Cardiac septum (tissue), 1 donor: ENCODE measurements around the gene TBX2. TPM values are rescaled to one million over a fixed set of nuclear protein-coding genes. Genes with fewer than 3 reads are reported as not detected.

ENCODE experiments used
- DNase-seq: peaks from one replicate; pipeline ENCODE4 v3.0.0-alpha.2; 2020; ENCODE audit warnings: low spot score
- intact Hi-C: fragments of 100-400 bp; cut with DNase I; formaldehyde crosslinking; loops from one replicate; pipeline ENCODE4 v1.14.0; 2022
- total RNA-seq: library from RNA; stranded (reverse); fragmentation: NEBNext Ultra II Directional; extraction: Animal tissue kit (Norgen Biotek cat#: 25700); gene quantifications from one replicate; pipeline ENCODE4 v1.2.1, GENCODE V29; 2021
- donor health status: DM: no; HTN: no; CAD: no.

Gene TBX2
- total RNA-seq, 1 donor from 2014 or later, result 17.2 TPM

DNA sequence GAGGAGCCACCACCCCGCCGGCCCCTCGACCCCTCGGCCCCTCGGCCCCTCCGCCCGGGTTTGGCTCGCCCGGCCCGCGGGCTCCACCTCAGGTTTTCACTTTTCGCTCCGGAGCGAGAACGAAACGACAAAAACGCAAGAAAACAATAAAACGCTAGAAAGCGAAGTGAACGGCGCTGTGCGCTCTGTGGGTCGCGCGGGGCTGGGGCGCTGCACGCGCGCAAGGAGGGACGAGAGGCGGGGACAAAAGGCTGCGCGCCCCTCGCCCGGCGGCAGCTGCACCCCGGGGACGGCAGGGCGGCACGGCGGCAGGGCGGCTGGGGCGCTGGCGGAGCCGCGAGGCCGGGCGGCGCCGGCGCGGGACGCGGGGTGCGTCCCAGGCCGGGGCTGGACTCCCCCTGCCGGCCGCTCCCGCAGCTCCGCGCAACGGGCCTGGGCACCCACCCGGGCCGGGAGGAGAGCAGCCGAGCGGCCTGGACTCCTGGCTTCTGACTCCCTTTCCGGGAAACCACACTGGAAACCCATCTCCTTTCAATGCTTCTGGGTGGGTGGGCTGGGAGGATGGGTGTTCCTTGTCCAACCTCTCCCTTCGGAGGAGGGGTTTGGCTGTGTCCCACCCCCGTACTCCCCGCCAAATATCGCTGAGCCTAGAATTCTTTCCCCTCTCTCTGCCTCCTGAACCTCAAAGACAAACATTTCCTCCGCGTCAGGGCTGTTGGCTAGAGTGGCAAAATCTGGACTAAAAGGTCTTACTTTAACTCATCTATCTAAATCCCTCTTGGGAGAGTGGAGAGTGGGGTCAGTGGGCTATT is 9.9 kb downstream of the TBX2 start:
- intact Hi-C loops, result loop anchor here (5.0 to 10.0 kb wide), 3 partner anchors 407 to 685 kb away; no protein-coding TSS in a partner anchor

DNA sequence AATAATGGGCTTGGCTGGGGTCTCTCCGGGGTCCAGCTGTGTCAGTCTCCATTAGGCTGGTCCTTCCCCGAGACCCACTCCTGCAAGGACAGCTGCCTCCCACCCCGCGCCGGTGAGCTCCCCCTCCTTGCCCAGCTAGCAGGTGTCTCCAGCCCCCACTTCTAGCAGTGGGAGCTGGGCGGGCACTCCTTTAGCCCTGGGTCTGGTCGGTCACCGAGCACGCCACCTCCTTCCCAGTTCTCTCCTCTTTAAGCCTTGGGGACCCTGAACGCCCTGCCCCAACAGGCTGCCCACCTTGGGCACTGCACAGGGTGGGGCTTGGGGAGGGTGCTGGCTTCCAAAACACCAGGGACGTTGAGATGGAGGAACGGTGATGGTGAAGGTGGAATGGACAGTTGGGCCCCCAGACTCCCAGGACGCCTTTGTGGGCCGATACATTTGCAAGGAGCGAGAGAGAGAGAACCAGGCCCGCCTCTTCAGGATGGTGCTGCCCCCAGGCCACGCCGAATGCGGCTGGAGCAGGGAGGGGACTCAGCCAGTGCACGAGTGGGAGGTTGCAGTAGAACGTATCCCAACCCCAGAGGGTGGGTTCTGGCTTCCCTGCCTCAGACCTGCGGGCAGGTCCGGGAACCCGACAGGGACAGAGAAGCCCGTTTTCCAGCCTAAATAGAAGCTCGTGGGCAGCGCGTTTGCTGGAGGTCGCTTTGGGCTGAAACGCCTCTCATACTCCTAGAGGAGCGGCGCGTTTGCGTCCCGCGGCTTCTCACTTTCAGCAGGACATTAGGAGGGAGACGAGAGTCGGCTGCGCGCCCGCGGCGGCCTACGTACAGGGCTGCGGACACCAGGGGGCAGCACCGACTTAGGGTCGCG is 10.7 kb downstream of the TBX2 start:
- DNase-seq, result peak; percentile 84
- intact Hi-C loops, result loop anchor here (5.0 to 10.0 kb wide), 3 partner anchors 408 to 686 kb away; no protein-coding TSS in a partner anchor

More for the DNA sequence above, 9.9 kb downstream of the TBX2 start:
- DNase-seq, result peak; percentile 78

DNA sequence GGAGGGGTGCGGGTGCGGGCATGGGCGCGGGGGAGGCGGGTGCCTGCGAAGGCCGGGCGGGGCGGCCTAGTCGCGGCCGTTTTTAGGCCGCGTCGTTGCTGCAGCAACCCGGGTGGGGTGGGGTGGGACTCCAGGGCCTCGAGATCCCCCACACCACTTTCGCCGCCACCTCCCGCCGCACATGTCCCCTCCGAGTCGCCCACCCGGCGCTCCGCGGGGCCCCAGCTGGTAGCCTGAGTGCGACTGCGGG is 11.3 kb downstream of the TBX2 start:
- intact Hi-C loops, result loop anchor here (5.0 to 10.0 kb wide), 3 partner anchors 409 to 686 kb away; no protein-coding TSS in a partner anchor
- no peak for DNase-seq

DNA sequence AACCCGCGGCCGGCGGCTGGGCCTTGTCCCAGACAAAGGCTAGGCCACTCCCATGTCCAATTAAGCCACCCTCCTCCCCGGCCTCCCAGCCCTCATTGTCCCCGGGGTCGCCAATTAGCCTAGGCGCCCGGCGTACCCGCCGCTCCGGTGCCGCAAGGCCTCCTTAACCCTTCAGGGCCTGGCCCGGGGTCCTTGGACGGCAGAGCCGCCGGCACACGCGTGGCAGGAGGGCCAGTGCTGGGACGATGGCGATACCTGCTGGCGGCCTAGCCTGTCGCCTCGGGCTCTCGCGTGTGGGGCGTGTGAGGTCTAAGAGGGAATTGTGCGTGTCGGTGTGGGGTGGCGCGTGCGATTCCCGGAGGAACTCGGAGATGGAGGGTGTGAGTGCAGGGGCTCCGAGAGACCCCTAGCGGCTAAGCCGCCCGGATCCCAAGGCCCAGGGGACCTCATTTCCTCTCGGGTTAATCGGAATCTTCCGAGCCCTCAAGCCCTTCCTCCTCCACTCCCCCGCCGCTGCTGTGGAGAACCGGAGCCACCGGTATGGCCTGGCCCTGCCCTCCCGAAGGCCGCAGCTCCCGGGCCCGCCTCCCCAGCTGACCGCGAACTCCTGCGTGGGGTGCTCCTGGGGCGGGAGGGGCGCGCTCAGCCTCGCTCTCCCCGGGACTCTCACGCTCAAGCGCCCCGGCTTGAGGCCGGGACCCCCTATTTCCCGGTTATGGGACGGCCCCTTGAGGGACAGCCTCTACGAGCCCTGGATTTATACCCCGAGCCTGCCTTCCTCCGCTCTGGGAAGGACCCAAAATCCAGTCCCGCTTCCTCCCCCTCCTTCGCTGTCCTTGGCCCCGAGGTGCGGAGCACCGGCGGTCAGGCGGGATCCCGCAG is 11.9 kb downstream of the TBX2 start:
- DNase-seq, result peak; percentile 76
- intact Hi-C loops, result loop anchor here (5.0 to 10.0 kb wide), 3 partner anchors 409 to 687 kb away; no protein-coding TSS in a partner anchor

DNA sequence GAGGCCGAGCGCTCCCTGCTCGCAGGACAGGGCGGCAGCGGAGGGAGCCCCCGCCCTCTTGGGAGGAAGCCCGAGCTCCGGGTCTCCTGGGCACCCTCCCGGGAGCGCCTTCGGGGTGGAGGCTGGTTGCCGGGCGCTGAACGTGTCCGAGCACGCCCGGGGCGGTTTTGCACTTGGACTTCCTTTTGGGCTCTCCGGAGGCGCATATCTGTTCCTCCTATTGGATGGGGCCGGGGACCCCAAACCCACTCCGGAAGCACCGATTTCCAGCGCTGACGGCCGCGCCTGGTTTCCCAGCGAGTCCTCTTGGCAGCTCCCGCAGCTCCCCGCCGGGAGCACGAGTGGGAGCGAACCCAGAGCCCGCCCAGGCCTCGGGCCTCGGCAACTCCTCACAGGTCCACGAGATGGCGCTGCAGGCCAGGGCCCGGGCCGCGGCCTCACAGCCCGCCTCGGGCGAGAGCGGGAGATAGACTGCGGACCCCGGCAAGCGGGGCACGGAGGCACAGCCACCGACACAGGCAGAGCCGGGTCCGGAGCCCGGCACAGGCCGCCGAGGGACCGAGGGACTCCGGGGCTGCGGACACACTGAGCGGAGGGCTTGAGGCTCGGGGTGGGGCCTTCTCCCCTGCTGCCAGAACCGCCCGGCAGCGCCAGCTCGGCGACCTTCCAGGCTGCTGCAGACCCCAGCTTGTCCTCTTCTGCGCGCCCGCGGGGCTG is 12.7 kb downstream of the TBX2 start:
- intact Hi-C loops, result loop anchor here (5.0 to 10.0 kb wide), 3 partner anchors 410 to 688 kb away; no protein-coding TSS in a partner anchor
- DNase-seq, result peak; percentile 91

DNA sequence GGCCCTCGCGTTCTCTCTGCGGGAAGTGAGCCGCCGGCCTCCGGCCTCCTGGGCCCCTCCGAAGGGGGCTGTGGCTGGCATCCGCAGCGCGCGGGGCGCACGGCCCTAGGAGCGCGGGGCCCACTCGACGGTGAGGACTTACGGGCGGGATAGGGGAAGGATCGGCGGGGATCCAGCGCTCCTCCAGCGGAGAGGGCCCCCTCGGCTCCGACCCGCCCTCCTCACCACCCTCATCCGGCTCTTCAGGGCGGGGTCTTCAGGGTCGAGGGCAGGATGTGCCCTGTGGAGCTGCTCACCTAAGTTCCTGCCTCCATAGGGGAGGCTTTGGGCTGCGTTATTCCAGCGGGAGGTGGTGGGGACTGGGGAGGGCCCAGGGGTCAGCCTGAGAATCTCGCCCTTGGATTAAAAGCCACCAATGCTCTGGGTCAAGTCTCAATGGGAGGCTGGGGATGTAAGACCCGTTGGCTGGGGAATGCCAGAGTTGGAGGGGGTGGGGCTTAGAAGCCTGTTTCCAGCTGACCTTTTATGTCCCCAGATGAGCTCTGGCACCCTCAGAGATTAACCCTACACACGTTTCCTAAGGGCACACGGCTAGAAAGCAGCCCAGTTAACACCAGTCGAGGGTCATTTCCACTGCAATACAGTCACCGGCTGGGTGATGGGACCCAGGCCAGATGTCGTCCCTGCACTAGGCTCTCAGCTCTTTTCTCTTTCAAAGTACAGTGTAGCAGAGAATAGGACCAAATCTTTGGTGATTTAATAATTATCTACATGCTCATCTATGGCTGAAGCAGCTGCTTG is 13.4 kb downstream of the TBX2 start:
- no peak for DNase-seq
- intact Hi-C loops, result loop anchor here (5.0 to 10.0 kb wide), 3 partner anchors 411 to 688 kb away; no protein-coding TSS in a partner anchor

DNA sequence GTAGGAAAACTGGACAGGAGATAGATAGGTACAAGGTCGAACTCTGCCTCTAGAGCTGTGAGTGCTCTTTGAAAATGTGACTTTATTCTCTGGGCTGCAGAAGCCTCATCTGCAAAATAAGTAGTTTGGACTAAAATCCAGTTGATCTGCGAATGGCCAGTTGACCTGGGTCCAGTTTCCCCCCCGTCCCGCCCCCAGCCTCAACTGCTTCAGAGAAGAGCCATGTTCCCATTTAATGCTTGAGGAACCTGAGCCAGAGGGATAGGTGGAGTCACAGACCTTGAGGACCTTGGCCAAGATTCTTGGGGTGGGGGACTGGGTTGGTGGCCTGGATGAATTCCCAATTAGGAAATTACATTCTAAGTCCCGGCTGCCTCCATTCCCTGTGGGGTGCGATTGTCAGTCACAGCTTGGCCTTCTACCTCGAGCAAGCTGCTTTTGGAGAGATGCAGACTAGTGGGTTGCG is 14.1 kb downstream of the TBX2 start:
- intact Hi-C loops, result loop anchor here (5.0 to 10.0 kb wide), 3 partner anchors 411 to 689 kb away; no protein-coding TSS in a partner anchor
- DNase-seq, result no peak

DNA sequence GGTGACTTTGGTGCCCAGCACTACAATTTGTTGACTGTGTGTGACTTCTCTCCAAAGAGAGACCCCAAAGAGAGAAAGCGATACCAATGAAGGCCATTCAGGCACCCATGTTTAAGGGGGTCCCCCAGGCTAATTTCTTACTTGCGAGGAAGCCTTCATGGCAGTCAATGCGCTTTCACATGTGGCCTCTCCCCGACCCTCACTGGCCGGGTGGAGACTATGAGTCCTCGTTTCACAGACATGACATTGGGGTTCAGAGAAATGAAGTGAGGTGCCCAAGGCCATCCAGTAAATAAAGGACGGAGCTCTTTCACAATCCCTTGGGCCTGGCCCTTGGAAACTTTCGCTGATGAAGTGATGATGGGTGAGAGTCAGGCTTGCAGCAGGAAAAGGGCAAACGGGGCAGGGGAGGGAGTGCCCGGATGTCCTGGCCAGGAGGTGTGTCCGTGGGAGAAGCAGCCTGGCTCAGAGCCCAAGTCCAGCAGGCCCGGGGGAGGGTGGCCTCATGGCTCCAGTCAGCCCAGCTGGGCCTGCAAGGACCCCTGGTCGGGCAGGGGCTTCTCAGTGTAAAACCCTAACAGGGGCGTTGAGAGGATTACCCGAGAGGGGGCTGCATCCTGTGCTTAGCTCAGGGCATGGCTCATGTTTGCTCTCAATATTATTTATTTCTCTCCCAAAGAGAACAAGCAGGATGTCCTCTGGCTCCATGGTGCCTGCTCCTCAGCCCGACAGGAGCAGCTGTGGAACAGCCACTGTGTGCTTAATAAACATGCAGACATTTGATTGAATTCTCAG is 14.7 kb downstream of the TBX2 start:
- intact Hi-C loops, result loop anchor here (5.0 to 10.0 kb wide), 3 partner anchors 412 to 690 kb away; no protein-coding TSS in a partner anchor
- DNase-seq, result no peak

DNA sequence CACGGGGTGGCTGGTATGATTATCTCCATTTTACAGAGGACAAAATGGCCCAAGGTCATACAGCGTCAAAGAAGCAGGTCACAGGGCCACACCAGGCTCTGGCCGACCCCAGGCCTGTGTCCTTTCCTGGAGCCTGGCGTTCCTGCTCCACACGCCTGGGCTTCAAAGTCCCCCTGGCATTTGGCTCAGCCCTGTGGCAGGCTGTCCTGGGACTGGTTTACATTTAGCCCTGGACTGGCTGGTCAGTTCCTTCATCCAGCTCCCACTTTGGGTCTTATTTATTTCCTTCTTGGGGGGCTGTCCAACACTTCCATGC is 15.3 kb downstream of the TBX2 start:
- no peak for DNase-seq
- intact Hi-C loops, result loop anchor here (5.0 to 10.0 kb wide), 4 partner anchors 413 to 690 kb away; partner anchors contain the start of gene MED13

DNA sequence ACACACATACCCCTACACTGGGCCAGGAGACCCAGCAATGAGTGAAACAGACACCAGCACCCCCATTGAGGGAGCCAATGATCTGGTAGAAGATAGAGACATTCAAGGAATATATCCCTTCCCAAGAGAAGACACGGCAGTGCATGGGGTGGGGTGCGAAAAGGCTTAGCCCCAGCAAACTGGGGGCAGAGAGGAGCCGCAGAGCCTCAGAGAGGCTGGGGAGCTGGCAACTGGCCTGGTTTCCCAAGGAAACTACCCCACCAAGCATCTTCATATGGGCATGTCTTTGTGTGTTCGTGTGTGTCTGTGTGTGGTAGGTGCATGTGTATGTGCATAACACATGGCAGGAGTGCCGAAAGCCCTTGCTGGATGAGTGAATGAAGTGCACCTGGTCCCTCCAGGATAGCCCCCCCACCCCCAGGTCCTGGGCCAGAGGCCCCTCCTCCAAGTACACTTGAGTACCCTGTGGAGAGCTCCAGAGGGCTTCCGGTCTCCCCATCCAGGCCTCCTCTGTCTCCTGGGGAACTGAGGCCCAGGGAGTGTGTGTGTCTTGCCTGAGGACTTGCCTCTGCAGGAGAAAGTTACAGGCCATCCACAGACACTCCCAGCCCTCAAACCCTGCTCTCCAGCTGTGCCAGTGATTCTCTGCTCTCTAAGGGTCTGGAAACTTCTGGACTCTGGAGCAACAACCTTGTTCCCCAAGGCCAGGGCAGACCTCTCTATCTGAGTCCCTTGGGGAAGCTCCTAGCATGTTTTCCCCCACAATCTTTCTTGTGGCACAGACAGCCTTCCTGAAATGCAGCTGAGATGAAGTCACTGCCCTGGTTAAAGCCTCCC is 15.9 kb downstream of the TBX2 start:
- intact Hi-C loops, result loop anchor here (2.0 to 10.0 kb wide), 3 partner anchors 135 to 691 kb away; partner anchors contain the start of gene MED13
- no peak for DNase-seq

DNA sequence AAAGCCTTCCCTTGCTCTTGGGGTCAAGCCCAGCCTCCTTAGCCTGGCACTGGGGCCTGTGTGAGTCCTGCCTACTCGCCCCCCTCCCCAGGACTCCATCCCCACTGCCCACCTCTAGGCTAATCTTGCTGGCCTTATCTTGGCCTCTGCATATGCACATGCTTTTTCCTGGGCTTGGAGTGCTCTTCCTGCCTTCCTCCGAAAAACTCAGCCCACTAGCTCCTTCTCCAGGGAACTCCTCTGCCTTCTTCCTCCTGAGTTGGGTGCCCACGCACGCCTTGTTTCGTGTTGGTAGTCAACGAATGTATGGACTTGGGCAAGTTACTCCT is 16.5 kb downstream of the TBX2 start:
- DNase-seq, result no peak
- intact Hi-C loops, result loop anchor here (2.0 to 10.0 kb wide), 3 partner anchors 135 to 691 kb away; partner anchors contain the start of gene MED13

DNA sequence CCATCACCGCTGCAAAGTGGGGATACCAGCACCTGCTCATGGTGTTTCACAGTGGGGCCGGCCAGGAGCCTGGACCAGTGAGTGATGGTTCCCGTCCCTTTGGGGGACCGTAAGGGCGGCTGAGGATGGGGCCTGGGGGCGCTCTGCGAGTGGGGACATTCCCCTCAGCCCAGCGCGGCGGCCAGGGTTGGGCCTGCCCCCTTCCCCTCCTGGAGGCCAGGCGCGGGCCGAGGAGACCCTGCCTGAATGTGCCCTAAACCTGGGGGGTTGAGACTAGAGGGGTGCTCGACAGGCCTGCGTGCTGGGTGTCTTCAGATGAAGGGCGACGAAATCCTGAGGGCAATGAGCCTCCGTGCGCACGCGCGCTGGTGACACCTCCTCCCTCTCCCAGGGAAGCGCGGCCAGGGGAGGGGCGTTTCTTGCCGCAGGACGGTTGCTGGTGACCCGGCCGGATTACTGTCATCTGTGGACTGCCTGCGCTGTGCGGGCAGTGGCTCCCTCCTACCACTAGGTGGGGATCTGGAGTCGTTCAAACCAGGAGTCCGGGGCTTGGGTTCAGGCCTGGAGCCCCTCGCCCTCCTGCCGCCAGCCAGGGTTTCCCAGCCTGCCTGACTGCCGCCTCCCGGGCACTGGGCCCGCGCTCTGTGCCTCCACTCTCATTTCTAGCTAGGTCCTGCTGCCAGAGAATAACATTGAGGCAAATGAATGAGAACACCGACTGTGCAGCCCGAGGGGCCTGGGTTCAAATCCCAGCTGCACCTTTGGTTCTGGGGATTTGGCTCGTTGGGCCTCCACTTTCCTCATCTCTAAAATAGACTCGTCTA is 17.1 kb downstream of the TBX2 start:
- peak; percentile 92 for DNase-seq
- intact Hi-C loops, result loop anchor here (2.0 to 10.0 kb wide), 3 partner anchors 134 to 692 kb away; partner anchors contain the start of gene MED13

DNA sequence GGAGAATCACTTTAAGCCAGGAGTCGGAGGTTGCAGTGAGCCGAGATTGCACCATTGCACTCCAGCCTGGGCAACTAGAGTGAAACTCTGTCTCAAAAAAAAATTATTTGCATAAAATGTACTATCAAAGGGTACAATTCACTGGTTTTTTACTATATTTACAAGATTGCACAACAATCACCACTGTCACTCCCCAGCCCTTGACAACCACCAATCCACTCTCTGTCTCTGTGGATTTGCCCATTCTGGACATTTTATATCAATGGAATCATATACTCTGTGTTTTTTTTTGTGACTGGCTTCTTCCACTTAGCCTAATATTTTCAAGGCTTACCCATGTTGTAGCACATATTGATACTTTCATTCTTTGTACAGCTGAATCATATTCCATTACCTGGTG is 18.8 kb downstream of the TBX2 start:
- DNase-seq, result no peak
- intact Hi-C loops, result loop anchor here (5.0 to 10.0 kb wide), 2 partner anchors 649 to 694 kb away; partner anchors contain the start of gene MED13

DNA sequence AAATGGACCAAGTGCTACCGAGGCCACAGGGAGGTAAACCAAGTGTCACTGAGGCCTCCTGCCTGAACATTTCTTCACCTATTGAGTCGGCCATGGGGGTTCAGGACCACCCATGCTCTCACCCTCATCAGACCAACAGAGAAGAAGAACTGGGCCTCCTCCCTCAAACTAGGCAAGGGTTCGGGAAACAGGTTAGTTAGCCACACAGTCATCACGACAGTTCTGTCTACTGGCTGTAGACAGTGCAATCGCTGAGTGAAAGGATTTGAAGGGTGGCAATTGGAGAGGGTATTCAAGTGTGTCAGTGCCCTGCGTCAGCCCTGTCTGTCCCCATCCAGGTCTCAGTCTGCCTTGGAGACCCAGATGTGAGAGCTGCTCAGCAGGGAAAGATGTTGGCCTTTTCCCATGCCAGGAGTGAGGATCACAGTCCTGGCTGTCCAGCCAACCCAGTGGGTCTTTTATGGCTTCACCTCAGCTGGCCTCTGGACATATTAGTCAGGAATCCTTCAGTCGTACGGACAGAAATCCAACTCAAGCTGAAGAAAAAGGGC is 19.9 kb downstream of the TBX2 start:
- intact Hi-C loops, result loop anchor here (5.0 to 10.0 kb wide), 2 partner anchors 648 to 695 kb away; partner anchors contain the start of gene MED13

DNA sequence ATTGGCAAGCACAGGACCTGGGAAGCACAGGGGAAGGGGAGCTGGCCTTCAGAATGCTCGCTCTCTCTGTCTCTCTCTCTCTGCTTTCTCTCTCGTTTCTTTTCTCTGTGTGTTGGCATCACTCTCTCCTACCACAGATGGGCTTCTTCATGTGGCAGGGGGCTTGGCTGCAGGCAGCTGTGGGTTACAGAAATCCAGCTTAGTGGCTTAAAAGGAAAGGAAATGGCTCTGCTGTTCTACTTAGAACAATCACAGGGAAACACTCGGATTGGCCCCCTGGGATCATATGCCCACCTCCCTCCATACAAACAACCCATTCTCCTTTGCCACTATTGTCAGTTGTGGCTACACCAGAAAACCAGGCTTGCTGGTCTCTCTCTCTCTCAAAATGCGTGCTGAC is 20.4 kb downstream of the TBX2 start:
- DNase-seq, result no peak
- intact Hi-C loops, result no loop called here

More for the DNA sequence above, 19.9 kb downstream of the TBX2 start:
- DNase-seq, result no peak
